GM19372 (cell line): Measurements from ENCODE around the gene AMIGO1.
A peak's percentile ranks its signal among the peaks of the same experiment; 100 is the strongest.

Source experiments
- ATAC-seq: cut with Tn5 transposase; IDR thresholded peaks from one replicate; pipeline ENCODE4 v1.9.1; 2021; ENCODE audit warnings: mild to moderate bottlenecking, low read depth, moderate library complexity; ENCODE audit not compliant: unreplicated experiment

AMIGO1 gene

DNA sequence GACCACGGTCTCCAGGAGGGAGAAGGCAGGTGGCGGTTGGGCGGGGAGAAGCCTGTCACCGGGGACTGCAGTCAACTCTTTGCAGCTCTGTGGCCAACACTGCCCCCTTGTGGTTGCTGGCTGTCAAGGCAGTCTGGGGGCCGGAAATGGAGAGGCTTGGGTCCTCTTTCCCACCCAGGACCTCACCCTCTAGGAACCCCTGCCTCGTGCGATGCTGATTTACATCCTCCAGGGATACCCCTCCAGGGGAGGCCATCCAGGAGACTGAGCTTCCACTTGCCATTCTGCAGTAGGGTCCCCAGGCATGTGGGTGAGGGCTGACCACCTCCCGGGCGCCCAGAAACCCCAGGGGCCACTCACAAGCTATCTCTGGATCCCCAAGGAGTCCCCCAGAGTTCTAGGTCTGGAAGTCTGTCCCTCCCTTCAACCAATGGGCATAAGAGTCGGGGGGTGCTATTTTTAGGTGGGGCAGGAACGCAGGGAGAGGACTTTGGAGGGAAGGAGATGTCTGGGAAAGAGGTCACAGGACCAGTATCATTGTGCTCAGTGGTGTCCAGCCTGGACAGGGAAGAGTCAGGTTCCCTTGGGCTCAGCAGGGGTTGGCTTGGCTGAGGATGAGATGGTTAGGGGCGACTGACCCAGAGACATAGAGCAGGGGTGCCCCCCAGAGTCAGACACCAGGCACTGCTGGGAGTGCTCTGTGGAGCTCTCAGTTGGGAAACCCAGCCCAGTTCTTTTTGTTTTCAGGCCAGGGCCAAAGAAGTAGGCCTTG is 23.0 kb upstream of the AMIGO1 start:
- ATAC-seq: peak; percentile 93

DNA sequence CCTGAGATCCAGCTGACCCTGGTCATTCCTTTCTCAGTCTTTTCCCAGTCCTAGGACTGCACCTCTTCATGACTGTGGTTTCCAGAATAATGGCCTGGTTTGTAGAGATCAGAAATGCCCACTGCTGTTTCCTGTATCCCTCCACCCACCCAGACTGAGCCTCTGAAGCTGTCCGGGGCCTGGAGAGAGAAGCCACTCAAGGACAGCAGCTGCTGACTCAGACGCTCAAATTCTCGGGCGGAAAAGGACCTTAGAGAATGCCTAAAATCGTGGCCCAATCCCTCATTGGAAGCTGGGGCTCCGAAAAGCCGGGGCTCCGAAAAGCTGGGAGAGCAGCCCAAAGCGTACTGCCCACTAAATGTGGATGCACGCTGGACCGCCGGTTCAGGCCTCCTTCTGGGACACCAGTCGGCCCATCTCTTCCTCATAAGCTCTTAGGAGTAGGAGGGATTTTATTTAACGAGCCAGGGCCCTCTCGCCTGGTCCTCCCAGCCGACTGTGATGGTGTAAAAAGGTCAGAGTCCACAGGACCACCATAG is 22.4 kb upstream of the AMIGO1 start:
- no peak for ATAC-seq

DNA sequence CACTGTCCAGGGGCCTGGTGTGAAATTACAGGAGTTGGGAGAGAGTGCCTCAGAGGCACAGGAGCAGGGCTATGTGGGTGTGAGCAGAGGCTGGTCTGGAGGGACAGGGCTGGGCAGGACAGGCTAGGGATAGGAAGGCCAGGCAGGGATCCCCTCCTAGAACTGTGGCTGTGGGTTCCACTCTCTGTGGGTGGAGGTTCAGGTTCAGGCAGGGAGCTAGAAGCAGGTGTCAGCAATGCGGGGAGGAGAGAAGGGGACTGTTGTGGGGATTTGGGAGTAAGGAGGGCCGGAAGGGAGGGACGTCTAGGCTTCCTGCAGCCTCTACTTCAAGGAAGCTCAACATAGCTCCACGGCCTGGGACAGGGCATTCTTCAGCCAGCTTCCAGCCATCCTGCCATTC is 21.9 kb upstream of the AMIGO1 start:
- ATAC-seq: no peak

DNA sequence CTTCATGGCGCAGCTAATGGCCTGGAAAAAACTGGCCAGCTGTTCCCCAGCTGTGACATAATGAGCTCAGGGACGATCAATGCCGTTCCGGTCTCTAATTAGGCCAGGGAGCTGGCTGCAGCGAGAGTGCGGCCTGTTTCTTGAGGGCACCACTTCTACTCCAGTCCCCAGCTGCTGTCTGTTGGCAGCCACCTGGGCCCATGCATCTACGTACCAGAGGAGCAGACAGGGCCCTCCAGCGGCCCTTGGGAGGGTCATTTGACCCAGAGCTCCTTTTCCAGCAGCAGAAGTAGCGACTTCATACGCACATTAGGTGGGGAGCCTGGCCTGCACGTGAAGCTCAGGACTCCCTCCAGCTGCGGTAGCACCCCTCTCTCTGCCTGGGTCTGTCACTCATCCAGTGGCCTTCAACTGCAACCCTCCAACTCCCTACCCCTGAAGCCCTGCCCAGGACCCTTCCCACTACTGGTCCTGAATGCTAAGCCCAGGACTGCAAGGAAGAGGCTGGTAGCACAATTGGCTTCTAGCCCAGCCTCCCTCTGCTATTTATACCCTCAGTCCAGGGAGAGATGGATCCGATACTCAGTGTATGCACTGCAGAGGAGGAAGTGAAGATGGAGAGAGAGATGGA is 21.0 kb upstream of the AMIGO1 start:
- ATAC-seq: no peak

DNA sequence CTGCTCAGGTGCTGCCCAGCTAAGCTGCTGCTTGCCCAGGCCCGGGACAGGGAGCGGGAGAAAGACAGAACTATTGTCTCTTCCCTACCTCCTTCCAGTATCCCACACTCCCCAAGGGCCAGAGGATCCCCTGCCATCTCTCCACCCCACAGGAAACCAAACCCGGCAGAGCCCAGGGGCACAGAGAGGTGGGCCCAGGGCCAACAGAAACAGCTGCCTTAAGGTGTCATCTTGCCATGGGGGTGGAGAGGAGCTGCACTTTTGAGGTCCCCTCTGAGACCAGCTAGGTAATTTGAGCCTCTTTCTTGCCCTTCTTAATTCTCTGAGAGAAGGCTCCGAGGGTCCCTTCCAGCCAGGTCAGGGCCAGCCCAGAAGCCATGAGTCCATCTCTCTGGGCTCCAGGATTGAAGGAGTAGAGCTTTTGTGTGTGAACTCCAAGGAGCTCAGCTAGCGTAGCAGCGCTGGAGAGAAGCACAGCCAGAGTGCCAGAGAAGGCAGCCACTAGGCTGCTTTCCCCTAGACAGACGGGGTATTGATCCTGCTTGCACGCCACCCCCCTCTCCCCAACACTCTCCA is 20.4 kb upstream of the AMIGO1 start:
- no peak for ATAC-seq

DNA sequence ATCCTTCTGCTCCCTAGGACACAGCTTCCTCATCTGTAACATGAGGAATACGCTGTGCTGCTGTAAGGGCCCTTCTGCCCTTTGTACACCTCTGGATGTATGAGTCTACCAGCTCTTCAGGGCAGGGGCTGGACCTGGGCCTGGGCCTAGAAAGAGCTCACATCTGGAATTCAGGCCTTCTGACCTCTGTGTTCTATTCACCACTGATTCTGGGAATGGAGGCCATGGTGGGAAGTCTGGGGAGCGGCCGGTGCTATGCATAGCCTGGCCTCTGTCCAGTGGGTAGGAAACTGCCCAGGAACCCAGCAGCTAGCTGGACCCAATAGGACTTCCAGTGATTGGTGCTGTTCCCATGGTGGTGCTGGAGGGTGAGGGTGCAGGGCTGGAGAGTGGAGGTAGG is 19.2 kb upstream of the AMIGO1 start:
- ATAC-seq: no peak

DNA sequence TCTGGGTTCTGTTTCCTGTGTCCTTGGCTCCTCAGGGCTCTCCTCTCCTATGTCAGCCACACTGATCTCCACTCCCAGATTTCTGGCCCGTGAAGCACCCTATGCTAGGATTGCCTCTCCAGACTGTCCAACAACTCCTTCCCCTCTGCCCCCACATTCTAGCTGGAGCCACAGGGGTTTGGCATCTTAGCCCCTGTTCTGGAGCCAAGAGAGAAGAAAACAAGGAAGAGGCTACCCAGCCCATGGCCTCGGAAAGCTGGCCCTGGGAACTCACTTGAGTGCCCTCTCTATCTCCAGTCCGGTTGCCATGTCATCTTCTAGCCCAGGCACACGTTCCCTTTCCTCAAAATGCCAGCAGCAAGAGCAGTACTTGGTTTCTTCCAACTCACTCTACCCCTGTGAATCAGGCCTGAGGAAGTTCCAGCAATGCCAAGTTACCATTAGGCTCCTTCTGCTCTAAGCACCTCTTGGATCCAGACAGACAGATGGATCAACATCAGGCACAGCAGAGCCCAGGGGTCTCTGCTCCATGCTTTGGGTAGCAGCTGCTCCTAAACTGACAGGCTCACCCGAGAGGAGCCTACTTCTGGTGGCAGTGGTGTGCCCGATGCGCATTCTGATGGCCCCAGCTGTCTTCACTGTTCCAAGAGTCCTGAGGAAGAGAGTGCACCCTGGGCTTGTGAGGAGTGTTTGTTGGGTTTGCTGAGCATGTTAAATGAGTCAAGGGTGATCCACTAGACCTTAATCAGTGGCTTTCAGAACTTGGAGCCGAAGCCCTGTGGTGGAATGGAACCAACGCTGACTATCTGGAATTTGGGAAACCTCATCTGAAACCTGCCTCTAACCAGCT is 18.5 kb upstream of the AMIGO1 start:
- ATAC-seq: no peak

DNA sequence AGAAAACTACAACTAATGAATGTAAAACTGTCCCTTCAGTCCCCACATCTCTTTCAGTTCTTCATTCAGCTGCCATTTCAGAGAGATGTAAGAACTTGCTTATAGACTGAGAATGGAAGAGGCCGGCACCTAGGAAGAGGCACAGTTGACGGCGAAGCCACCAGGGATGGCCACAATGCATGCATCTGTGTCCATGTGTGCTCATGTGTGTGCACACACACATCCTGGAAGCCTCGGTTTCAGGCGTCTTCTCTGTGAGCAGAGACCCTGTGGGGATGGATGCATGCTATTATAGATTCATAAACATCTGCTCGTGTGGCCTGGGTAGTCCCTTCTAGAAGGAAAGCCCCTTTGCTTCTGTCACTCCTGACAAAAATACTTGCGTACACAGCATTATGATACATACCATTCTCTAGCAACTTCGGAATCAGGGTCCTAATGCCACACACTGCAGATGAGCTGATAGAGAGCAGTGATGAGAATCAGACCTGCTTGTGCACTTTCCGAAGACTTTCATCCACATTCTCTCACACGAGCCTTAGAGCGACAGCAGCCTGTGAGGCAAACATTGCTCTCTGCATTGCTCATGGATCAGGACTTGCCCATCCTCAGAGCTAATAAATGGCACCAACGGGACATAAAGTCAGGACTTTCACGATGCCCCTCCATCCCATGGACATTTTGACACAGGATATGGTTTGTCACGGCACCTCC is 17.7 kb upstream of the AMIGO1 start:
- ATAC-seq: peak; percentile 87

DNA sequence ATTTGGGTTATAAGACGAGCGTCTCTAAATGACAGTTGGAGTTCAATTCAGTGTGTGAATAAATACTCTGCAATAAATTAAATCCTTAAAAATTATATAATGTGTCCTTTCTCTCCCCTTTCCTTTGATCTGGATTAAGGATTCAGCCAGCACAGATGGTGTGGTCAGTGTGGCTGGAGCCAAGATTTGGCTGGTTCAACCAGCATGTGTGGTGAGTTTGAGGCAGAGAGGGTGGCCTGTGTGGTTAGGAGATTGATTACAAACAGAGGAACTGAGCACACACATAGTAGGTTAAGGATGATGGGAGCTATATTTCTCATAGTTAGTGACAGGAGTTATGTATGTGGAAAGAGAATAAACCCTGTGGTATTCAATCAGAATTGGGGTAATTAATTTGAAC is 14.2 kb upstream of the AMIGO1 start:
- ATAC-seq: no peak

DNA sequence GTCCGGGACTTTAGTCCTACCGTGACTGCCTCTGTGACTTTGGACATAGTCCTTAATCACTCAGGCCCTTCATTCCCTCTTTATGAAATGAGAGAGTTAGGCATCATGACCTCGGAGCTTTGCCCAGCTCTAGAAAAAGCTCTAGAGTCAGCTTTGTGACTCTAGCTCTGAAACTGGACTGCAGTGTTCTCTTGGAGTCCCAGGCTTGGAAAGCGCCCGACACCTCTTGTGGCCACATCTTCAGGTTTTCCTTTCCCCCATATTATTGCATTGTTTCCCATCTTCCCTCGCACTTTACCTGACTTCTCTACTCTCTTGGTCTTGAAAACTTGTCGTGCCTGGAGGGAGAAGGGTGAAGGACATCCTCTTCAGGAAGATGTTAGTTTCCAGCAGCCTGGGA is 12.5 kb upstream of the AMIGO1 start:
- ATAC-seq: no peak

DNA sequence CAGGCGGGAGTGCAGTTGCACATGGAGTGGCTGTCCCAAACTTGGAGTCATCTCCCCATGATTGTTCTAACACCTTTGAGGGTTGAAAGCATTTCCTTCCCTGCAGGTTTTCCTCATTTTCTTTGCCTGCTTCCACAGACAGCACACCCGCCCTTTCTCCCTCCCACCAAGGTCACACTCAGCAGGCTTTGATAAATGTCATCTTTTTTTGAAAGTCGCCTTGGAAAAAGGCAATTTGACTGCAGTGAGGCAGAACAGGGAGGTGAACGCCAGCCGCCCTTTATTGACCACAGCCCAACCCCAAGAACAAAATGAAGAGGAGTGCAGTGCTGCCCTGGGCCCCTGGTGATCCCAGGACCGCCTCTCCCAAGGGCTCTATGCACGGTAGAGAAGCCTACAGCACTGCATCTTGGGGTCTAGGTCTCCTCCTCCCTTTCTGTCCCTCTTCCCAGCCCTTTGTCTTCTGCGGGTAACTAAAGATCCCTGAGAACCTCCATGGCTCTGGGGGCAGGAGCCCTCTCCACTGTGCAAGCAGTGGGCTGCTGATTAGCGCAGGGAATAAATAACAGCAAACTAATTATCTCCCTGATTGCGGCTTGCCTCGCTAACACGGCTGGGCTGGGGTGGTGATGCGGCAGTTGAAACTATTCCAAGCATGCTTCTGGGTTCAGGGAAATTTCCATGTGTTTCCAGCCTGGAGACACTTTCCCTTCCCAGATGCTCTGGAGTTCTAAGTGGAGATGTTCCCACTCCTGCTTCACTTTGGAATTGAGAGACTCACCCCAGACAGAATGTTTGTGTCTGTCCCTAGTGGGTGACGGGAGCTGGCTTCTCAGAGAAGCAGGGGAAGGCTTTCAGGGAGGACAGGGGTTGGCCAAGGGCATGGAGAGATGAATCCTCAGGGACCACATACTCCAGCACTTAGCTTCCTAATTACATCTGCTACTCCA is 11.8 kb upstream of the AMIGO1 start:
- no peak for ATAC-seq

DNA sequence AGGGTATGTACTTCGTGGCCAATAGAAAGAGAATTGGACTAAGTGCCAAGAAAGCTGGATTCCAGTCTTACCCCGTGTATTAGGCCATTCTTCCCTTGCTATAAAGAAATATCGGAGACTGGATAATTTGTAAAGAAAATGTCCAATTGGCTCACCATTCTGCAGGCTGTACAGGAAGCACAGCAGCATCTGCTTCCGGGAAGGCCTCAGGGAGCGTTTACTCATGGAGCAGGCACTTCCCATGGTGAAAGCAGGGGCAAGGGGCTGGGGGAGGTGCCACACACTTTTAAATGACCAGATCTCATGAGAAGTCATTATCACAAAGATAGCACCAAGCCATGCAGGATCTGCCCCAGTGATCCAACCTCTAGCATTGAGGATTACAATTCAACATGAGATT is 7.8 kb upstream of the AMIGO1 start:
- no peak for ATAC-seq

DNA sequence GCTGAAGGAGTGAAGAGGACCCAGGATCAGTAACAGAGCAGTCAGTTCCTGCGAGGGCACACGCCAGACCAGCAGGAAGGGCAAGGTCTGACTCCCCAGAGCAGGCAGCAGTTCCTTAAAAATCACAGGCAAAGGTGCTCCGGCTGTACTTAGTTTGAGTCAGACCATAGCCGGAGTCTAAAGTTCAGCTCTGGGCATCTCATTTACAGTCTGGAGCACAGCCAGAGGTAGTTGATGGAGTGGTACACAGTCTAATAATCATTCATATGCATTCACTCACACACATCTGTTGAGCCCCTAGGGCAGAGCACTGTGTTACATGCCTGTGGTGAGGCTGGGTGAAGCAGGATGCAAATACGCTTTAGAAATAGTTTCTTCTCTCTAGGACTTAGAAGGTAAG is 7.3 kb upstream of the AMIGO1 start:
- ATAC-seq: no peak

DNA sequence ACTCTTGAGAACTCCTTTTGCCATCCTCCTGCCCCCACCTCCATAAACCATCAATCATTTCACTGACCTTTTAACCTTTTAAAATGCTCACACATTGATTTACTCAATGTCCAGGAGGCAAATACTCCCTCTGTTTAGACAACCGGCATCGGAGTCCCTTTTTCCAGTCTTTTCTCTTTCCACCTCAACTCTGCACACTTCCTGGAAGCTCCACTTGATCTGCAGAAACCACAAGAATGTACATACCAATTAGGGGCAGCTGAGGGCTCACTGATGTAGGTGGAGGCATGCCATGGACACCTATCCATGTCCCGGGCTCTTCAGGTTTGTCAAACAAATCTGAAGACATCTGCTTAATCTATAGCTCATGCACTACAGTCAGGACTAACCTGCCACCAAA is 5.3 kb upstream of the AMIGO1 start:
- no peak for ATAC-seq

DNA sequence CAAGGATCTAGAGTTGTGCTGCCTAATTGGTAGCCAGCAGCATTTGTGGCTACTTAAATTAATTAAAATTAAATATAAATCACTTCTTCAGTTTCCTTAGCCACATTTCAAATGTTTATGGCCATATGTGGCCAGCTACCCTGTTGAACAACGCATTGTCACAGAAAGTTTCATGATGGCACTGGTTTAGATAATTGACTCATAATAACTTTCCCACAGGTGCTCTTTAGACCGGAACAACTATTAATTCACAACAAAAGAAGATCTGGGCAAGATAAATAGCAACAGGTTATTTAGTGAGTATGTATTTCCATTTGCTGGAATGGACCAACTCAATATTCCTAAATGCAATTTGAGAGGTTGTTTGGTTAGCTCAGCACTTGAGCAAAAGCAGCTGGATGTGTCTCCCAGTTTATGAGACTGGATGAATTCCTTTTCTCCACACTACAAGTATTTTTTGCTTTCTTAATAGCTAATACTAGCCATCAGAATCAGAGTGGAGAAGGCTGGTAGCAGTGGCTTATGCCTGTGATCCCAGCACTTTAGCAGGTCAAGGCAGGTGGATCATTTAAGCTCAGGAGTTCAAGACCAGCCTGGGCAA is 3.7 kb upstream of the AMIGO1 start:
- ATAC-seq: no peak

DNA sequence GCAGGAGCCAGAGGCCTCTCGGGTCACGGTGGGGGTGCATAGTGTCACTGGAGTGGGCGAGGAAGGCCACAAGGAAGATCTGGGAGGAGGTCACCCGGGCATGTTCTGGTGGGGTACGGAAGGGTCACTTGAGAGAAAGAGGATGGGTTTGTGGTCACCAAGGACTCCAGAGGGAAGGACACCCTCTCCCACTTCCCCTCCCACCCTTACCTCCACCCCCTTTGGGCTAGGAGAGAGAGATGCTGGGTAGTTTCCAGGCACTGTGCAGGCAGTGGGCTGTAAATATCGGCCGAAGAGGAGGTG is 703 bp downstream of the AMIGO1 start:
- ATAC-seq: no peak

DNA sequence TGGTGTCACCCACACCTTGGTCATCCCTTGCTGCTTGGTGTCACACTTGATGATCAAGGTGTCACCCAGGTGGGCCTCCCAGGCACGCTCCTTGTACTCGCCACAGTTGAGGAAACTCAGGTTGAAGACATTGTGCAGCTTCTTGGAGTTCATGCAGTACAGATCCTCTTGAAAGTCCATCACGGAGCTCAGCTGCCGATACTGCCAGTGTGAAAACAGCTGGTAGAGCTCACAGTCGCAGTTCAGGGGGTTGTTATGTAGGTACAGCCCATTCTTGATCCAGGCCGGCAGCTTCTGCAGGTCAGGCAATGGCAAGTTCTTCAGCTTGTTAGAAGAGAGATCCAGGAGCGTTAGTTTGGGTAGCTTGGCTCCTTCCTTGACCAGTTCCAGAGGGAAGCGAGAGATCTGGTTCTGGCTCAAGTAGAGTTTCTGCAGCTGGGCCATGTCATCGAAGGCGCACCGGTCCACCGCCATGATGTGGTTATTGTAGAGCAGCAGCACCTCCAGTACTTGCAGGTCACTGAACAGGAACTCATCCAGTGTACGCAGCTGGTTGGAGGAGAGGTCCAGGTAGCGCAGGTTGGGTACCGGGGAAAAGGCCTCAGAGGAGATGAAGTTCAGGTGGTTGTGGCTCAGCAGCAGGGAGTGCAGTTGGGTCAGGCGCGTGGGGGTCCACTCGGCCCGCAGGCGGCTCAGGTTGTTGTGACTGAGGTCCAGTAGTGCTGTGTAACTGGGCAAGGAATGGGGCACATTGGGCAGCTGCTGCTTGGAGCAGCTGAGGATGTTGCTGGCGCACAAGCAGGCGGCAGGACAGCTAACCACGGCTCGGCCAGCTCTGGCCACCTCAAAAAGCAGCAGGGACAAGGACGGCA is 1.3 kb downstream of the AMIGO1 start:
- ATAC-seq: no peak

DNA sequence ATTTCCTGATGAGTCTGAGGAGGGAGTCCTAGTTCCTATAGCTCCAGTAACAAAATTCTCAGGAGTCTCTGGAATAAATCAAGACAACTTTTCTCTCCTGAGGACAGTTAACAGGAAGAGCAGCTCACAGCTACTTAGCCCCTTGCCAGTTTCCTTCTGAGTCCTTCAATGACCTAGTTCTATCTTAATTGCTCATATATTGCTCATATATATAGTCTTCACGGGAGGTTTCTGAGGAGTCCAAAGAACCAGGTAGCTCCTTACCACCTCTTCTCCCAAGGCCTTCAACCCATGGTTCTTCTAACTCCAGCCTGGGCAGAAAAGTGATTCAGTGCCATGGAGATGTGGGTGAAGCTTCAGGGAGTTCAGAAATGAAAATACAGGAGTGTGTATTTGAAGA is 4.6 kb downstream of the AMIGO1 start:
- ATAC-seq: no peak
